Cardiac muscle cell (in vitro differentiated cells and primary cell): Measurements from ENCODE around the gene NPTX2. TPM values are rescaled to one million over a fixed set of nuclear protein-coding genes. Genes with fewer than 3 reads are reported as not detected.

Experiments used
- DNase-seq, 2 donors: peaks; one replicate each; pipeline versions ENCODE4 v3.0.0 to v3.0.0-alpha.2; 2010 to 2017; ENCODE audit warnings: low read depth in 1 of 2, low spot score in 1 of 2
- H3K27ac ChIP-seq: fragments of 200-600 bp; sonication (generic); 2 replicates; pipeline ENCODE4 v1.5.1; 2016
- H3K27me3 ChIP-seq: fragments of 200-600 bp; sonication (generic); 2 replicates; pipeline ENCODE4 v1.6.0; 2016; ENCODE audit warnings: control low read depth
- H3K36me3 ChIP-seq: fragments of 200-600 bp; sonication (generic); 2 replicates; pipeline ENCODE4 v1.5.1; 2016; ENCODE audit warnings: control low read depth
- H3K4me1 ChIP-seq: fragments of 200-600 bp; sonication (generic); 2 replicates; pipeline ENCODE4 v1.8.1; 2017; ENCODE audit warnings: low read depth, mild to moderate bottlenecking, mixed run types
- H3K4me3 ChIP-seq: fragments of 200-600 bp; sonication (generic); 2 replicates; pipeline ENCODE4 v1.5.1; 2016; ENCODE audit warnings: mild to moderate bottlenecking
- H3K9me3 ChIP-seq: fragments of 200-600 bp; sonication (generic); 2 replicates; pipeline ENCODE4 v1.5.1; 2017; ENCODE audit warnings: low read depth, mild to moderate bottlenecking, control low read depth
- CTCF ChIP-seq: IDR thresholded peaks from 2 replicates; pipeline ENCODE4 v1.5.1; 2012; ENCODE audit warnings: low read depth, mild to moderate bottlenecking, low read length
- polyA plus RNA-seq: library from polyadenylated mRNA; unstranded; fragments of >200 nt; fragmentation: Nextera tagmentation; extraction: Ambion mirVana; gene quantifications from 2 replicates; pipeline ENCODE4 v1.2.1, GENCODE V29; 2016
- total RNA-seq: library from RNA; depleted of rRNA; stranded (reverse); fragments of >200 nt; gene quantifications from 2 replicates; pipeline ENCODE4 v1.2.3, GENCODE V29; 2016

The NPTX2 gene
- total and polyA plus RNA-seq, 2 experiments from 2014 or later, result not detected

- H3K4me3 ChIP-seq, result no peak overlapping the region
- no peaks in the 10 kb centered on the region for H3K27me3 ChIP-seq
- no peaks in the 10 kb centered on the region for H3K9me3 ChIP-seq
- no peak for DNase-seq
- H3K27ac ChIP-seq, result no peak overlapping the region
- TF ChIP-seq CTCF, result no peak
- H3K36me3 ChIP-seq, result no peaks in the 10 kb centered on the region
- no peaks in the 10 kb centered on the region for H3K4me1 ChIP-seq
Measured at GRCh38 chr7:98594348-98594747, 22.7 kb upstream of the NPTX2 start.

GRCh38 chr7:98594787-98595186 is 22.3 kb upstream of the NPTX2 start:
- DNase-seq, result no peak
- no peaks in the 10 kb centered on the region for H3K36me3 ChIP-seq
- no peaks in the 10 kb centered on the region for H3K27me3 ChIP-seq
- H3K27ac ChIP-seq, result no peak overlapping the region
- no peak for TF ChIP-seq CTCF
- H3K4me3 ChIP-seq, result no peak overlapping the region
- H3K9me3 ChIP-seq, result no peaks in the 10 kb centered on the region
- H3K4me1 ChIP-seq, result no peaks in the 10 kb centered on the region

GRCh38 chr7:98598846-98599615 is 18.1 kb upstream of the NPTX2 start:
- H3K4me1 ChIP-seq, result no peaks in the 10 kb centered on the region
- no peaks in the 10 kb centered on the region for H3K36me3 ChIP-seq
- DNase-seq, result no peak
- no peaks in the 10 kb centered on the region for H3K27me3 ChIP-seq
- no peak overlapping the region for H3K27ac ChIP-seq
- H3K4me3 ChIP-seq, result no peak overlapping the region
- TF ChIP-seq CTCF, result no peak
- no peaks in the 10 kb centered on the region for H3K9me3 ChIP-seq

GRCh38 chr7:98599886-98600285 is 17.2 kb upstream of the NPTX2 start:
- H3K27ac ChIP-seq, result no peak overlapping the region
- no peak overlapping the region for H3K4me3 ChIP-seq
- H3K27me3 ChIP-seq, result no peaks in the 10 kb centered on the region
- H3K36me3 ChIP-seq, result no peaks in the 10 kb centered on the region
- H3K4me1 ChIP-seq, result no peaks in the 10 kb centered on the region
- DNase-seq, result no peak
- TF ChIP-seq CTCF, result no peak
- H3K9me3 ChIP-seq, result no peaks in the 10 kb centered on the region

- no peak for TF ChIP-seq CTCF
- Histone ChIP-seq H3K4me3 (no peak overlapping the region), H3K27ac (no peak overlapping the region), H3K4me1 (no peaks in the 10 kb centered on the region), H3K9me3 (no peaks in the 10 kb centered on the region), H3K27me3 (no peaks in the 10 kb centered on the region), H3K36me3 (no peaks in the 10 kb centered on the region)
- DNase-seq, result no peak
Measured at GRCh38 chr7:98602755-98603398, 14.2 kb upstream of the NPTX2 start.
